Hematopoietic multipotent progenitor cell (in vitro differentiated cells): ENCODE measurements around the gene PRKAG3. TPM values are rescaled to one million over a fixed set of nuclear protein-coding genes. Genes with fewer than 3 reads are reported as not detected.
A peak's percentile ranks its signal among the peaks of the same experiment; 100 is the strongest.

ENCODE experiments used
- DNase-seq, 3 donors: peaks; one replicate each; pipeline ENCODE4 v3.0.0-alpha.2; 2011 to 2015; ENCODE audit warnings: low read depth in 2 of 3, low spot score in 2 of 3
- total RNA-seq: library from RNA; depleted of rRNA; stranded (reverse); fragments of >200 nt; gene quantifications from one replicate; pipeline ENCODE4 v1.2.3, GENCODE V29; 2012

The PRKAG3 gene
- not detected for total RNA-seq

- DNase-seq, result no peak
Measured at GRCh38 chr2:218831378-218831990, at the start of gene PRKAG3. TSS of gene PRKAG3 (minus strand) at chr2:218831803.

- DNase-seq, result no peak
Measured at GRCh38 chr2:218880859-218881594, 49.4 kb upstream of the PRKAG3 start.

- DNase-seq, result peak; percentile 57 to 95 (median 82)
Measured at GRCh38 chr2:218880102-218880858, 48.7 kb upstream of the PRKAG3 start, which contains the start of gene WNT10A. TSS of gene WNT10A (plus strand) at chr2:218880852. CDS start at chr2:218880996, 144 bp downstream.

GRCh38 chr2:218879776-218880101 is 48.1 kb upstream of the PRKAG3 start:
- no peak for DNase-seq

GRCh38 chr2:218878926-218879761 is 47.5 kb upstream of the PRKAG3 start:
- DNase-seq, result no peak

- DNase-seq, result no peak
Measured at GRCh38 chr2:218878486-218878885, 46.9 kb upstream of the PRKAG3 start.

GRCh38 chr2:218877891-218878290 is 46.3 kb upstream of the PRKAG3 start:
- DNase-seq, result no peak

- DNase-seq, result no peak
Measured at GRCh38 chr2:218877331-218877730, 45.7 kb upstream of the PRKAG3 start.

- peak; percentile 66 to 88 (median 72) for DNase-seq
Measured at GRCh38 chr2:218876562-218877219, 45.1 kb upstream of the PRKAG3 start.

- DNase-seq, result no peak
Measured at GRCh38 chr2:218875692-218876246, 44.2 kb upstream of the PRKAG3 start.

GRCh38 chr2:218873359-218874194 is 42.0 kb upstream of the PRKAG3 start:
- DNase-seq, result peak in 1 of 3 donors; percentile 40

- DNase-seq, result no peak
Measured at GRCh38 chr2:218872645-218873358, 41.2 kb upstream of the PRKAG3 start.

- no peak for DNase-seq
Measured at GRCh38 chr2:218871345-218872302, 40.0 kb upstream of the PRKAG3 start.

GRCh38 chr2:218870984-218871344 is 39.4 kb upstream of the PRKAG3 start:
- no peak for DNase-seq

- DNase-seq, result no peak
Measured at GRCh38 chr2:218869064-218869463, 37.5 kb upstream of the PRKAG3 start.

GRCh38 chr2:218867900-218868299 is 36.3 kb upstream of the PRKAG3 start:
- DNase-seq, result no peak

GRCh38 chr2:218865999-218866398 is 34.4 kb upstream of the PRKAG3 start:
- no peak for DNase-seq
